ENCODE data around the gene NR0B2. TPM values are rescaled to one million over a fixed set of nuclear protein-coding genes. Genes with fewer than 3 reads are reported as not detected.
A peak's percentile ranks its signal among the peaks of the same experiment; 100 is the strongest.

Gene NR0B2
- total RNA-seq, 1 experiment from 2014 or later: not detected

- TF ChIP-seq EZH2 (IDR thresholded peaks at IDR 0.05; ENCODE audit: low read depth) (no peak), CTCF (conservative IDR thresholded peaks at IDR 0.05) (no peak)
- POLR2A ChIA-PET (ENCODE audit: unreplicated experiment): no interaction called here
- BruUV-seq (replicated peaks): no TSS peak
Observed at GRCh38 chr1:26910343-26911160, 3.2 kb downstream of the NR0B2 start.

GRCh38 chr1:26909951-26910342 lies 3.8 kb downstream of the NR0B2 start:
- H3F3A ChIP-seq (ENCODE audit: insufficient read depth, low read depth): peaks cover 27% of the 10 kb centered on the region
- BruUV-seq (replicated peaks): no TSS peak
- H3K36me3 ChIP-seq (ENCODE audit: low read depth): no peaks in the 10 kb centered on the region
- no peaks in the 10 kb centered on the region for H4K20me1 ChIP-seq (ENCODE audit: insufficient read depth)
- no peaks in the 10 kb centered on the region for H3K9me2 ChIP-seq (ENCODE audit: insufficient read depth)
- CTCF ChIA-PET: interaction anchor here (0.6 kb wide), 1 partner anchor 1015 kb away, joined by 8 read pairs; no protein-coding TSS in a partner anchor
- no peak for DNase-seq
- H3K79me2 ChIP-seq (ENCODE audit: low read depth): no peaks in the 10 kb centered on the region
- TF ChIP-seq CTCF (conservative IDR thresholded peaks at IDR 0.05): no peak
- no peak for TF ChIP-seq EZH2 (IDR thresholded peaks at IDR 0.05; ENCODE audit: low read depth)
- intact Hi-C loops (cut with micrococcal nuclease; ENCODE audit: unreplicated experiment): no loop called here
- H3K4me1 ChIP-seq (replicated peaks; ENCODE audit: insufficient read depth): peaks cover 16% of the 10 kb centered on the region
- H3K4me2 ChIP-seq: no peak overlapping the region
- no peak overlapping the region for H3K4me3 ChIP-seq
- H3K9me3 ChIP-seq (ENCODE audit: insufficient read depth, low read depth): no peaks in the 10 kb centered on the region
- no peak overlapping the region for H2AFZ ChIP-seq
- no peak overlapping the region for H3K27ac ChIP-seq
- H3K27me3 ChIP-seq (ENCODE audit: insufficient read depth, low read depth): no peaks in the 10 kb centered on the region
- POLR2A ChIA-PET (ENCODE audit: unreplicated experiment): no interaction called here

More at GRCh38 chr1:26910343-26911160, 3.2 kb downstream of the NR0B2 start:
- no peaks in the 10 kb centered on the region for H4K20me1 ChIP-seq (ENCODE audit: insufficient read depth)
- H3K4me2 ChIP-seq: no peak overlapping the region
- H2AFZ ChIP-seq: no peak overlapping the region
- DNase-seq: no peak
- no peaks in the 10 kb centered on the region for H3K9me2 ChIP-seq (ENCODE audit: insufficient read depth)
- intact Hi-C loops (cut with micrococcal nuclease; ENCODE audit: unreplicated experiment): no loop called here
- no peak overlapping the region for H3K27ac ChIP-seq
- H3K79me2 ChIP-seq (ENCODE audit: low read depth): no peaks in the 10 kb centered on the region
- no peak overlapping the region for H3K4me3 ChIP-seq
- no peaks in the 10 kb centered on the region for H3K36me3 ChIP-seq (ENCODE audit: low read depth)
- no peaks in the 10 kb centered on the region for H3K27me3 ChIP-seq (ENCODE audit: insufficient read depth, low read depth)
- peaks cover 16% of the 10 kb centered on the region for H3K4me1 ChIP-seq (replicated peaks; ENCODE audit: insufficient read depth)
- H3F3A ChIP-seq (ENCODE audit: insufficient read depth, low read depth): peaks cover 33% of the 10 kb centered on the region
- CTCF ChIA-PET: interaction anchor here (0.6 kb wide), 1 partner anchor 1016 kb away, joined by 8 read pairs; no protein-coding TSS in a partner anchor
- H3K9me3 ChIP-seq (ENCODE audit: insufficient read depth, low read depth): no peaks in the 10 kb centered on the region

- Histone ChIP-seq H3K27me3 (ENCODE audit: insufficient read depth, low read depth) (no peaks in the 10 kb centered on the region), H3K9me3 (ENCODE audit: insufficient read depth, low read depth) (no peaks in the 10 kb centered on the region), H3K4me2 (no peak overlapping the region), H3F3A (ENCODE audit: insufficient read depth, low read depth) (peaks cover 11% of the 10 kb centered on the region), H3K4me1 (replicated peaks; ENCODE audit: insufficient read depth) (0 out of 2 replicates have a peak, but pooled peaks cover 4% of the 10 kb centered on the region), H2AFZ (no peak overlapping the region), H3K79me2 (ENCODE audit: low read depth) (no peaks in the 10 kb centered on the region), H3K9me2 (ENCODE audit: insufficient read depth) (no peaks in the 10 kb centered on the region), H4K20me1 (ENCODE audit: insufficient read depth) (no peaks in the 10 kb centered on the region), H3K36me3 (ENCODE audit: low read depth) (no peaks in the 10 kb centered on the region), H3K4me3 (no peak overlapping the region), H3K27ac (no peak overlapping the region)
- no TSS peak for BruUV-seq (replicated peaks)
- intact Hi-C loops (cut with micrococcal nuclease; ENCODE audit: unreplicated experiment): no loop called here
- TF ChIP-seq CTCF (conservative IDR thresholded peaks at IDR 0.05): no peak
- TF ChIP-seq EZH2 (IDR thresholded peaks at IDR 0.05; ENCODE audit: low read depth): no peak
- ChIA-PET CTCF (no interaction called here), POLR2A (ENCODE audit: unreplicated experiment) (interaction anchor here (0.6 kb wide), 1 partner anchor 367 kb away, joined by 3 read pairs; no protein-coding TSS in a partner anchor)
- DNase-seq: peak; percentile 75 to 88
Observed at GRCh38 chr1:26907071-26907917, 6.5 kb downstream of the NR0B2 start.

Data from PC-9 (cell line).